HepG2 (cell line): ENCODE measurements around the gene NTM. TPM values are rescaled to one million over a fixed set of nuclear protein-coding genes. Genes with fewer than 3 reads are reported as not detected.

Source experiments
- ATAC-seq: fragments of 200-7000 bp; cut with Tn5 transposase; 3 replicates; pipeline ENCODE4 v1.9.1; 2020; ENCODE audit warnings: mild to moderate bottlenecking, moderate library complexity
- BruUV-seq: library from RNA; stranded (reverse); fragments of 400-500 nt; replicated peaks from 2 replicates; lab custom pipeline; 2021; lab: Mats Ljungman, UMichigan
- CTCF ChIA-PET: fragments of 300-600 bp; formaldehyde crosslinking; extraction: SDS; loops from one replicate; lab custom pipeline; 2021; ENCODE audit warnings: low total read pairs, inconsistent platforms, low intra/inter-chr PET ratio; lab: Yijun Ruan, JAX
- POLR2A ChIA-PET: fragments of 350-600 bp; sonication (Branson Sonifier 250); formaldehyde crosslinking; loops from one replicate; lab custom pipeline; 2020; ENCODE audit warnings: antibody characterized with exemption, inconsistent platforms; lab: Yijun Ruan, JAX
- DNase-seq: peaks from one replicate; pipeline ENCODE4 v3.0.0-alpha.2; 2015; ENCODE audit warnings: low spot score
- FAIRE-seq: peaks from 3 replicates; lab custom pipeline; 2011; peaks lifted over from hg19 to GRCh38; lab: Jason Lieb, UNC
- H2AFZ ChIP-seq: one replicate; pipeline ENCODE4 v1.6.1; 2011; ENCODE audit warnings: low read length, inconsistent platforms
- H3K27ac ChIP-seq: fragments of 300-600 bp; 3 replicates; pipeline ENCODE4 v1.8.0; 2011; ENCODE audit warnings: mixed run types, mild to moderate bottlenecking, mixed read lengths, low read length, inconsistent platforms; ENCODE audit not compliant: insufficient read depth; ENCODE audit errors: extremely low read length
- H3K27me3 ChIP-seq, 2 experiments: fragments of 200-600 bp in 1 of 2; 2 replicates in 1 of 2; 3 replicates in 1 of 2; pipeline versions ENCODE4 v1.6.0 to v1.8.0; 2011; ENCODE audit warnings: low read length in 2 of 2, mild to moderate bottlenecking in 2 of 2, moderate library complexity in 2 of 2, inconsistent platforms in 1 of 2; ENCODE audit not compliant: insufficient read depth in 2 of 2, control insufficient read depth in 1 of 2
- H3K36me3 ChIP-seq, 2 experiments: fragments of 200-600 bp in 1 of 2; replicated peaks in 1 of 2; 2 replicates in 1 of 2; 3 replicates in 1 of 2; pipeline versions ENCODE4 v1.5.1 to v1.8.0; 2011; ENCODE audit warnings: low read length in 2 of 2, inconsistent platforms in 1 of 2; ENCODE audit not compliant: insufficient read depth in 2 of 2, control insufficient read depth in 1 of 2
- H3K4me1 ChIP-seq: 2 replicates; pipeline ENCODE4 v1.5.1; 2012; ENCODE audit warnings: low read length, inconsistent platforms; ENCODE audit not compliant: insufficient read depth
- H3K4me2 ChIP-seq: 2 replicates; pipeline ENCODE4 v1.6.0; 2011; ENCODE audit warnings: low read depth, low read length, inconsistent platforms
- H3K4me3 ChIP-seq, 3 experiments: fragments of 200-600 bp in 1 of 3; sonication (generic), shearing (Covaris generic) in 1 of 3; replicated peaks in 1 of 3; 2 replicates each; pipeline ENCODE4 v1.5.1; 2011 to 2016; ENCODE audit warnings: low read length in 3 of 3, inconsistent platforms in 2 of 3, low read depth in 2 of 3, mild to moderate bottlenecking in 2 of 3, control low read depth in 1 of 3, mixed read lengths in 1 of 3; ENCODE audit not compliant: insufficient read depth in 1 of 3
- H3K79me2 ChIP-seq: one replicate; pipeline ENCODE4 v1.6.1; 2011; ENCODE audit warnings: low read length, inconsistent platforms; ENCODE audit not compliant: insufficient read depth
- H3K9ac ChIP-seq: 2 replicates; pipeline ENCODE4 v1.6.0; 2011; ENCODE audit warnings: mild to moderate bottlenecking, low read depth, low read length, inconsistent platforms; ENCODE audit not compliant: insufficient read depth
- H3K9me3 ChIP-seq: 2 replicates; pipeline ENCODE4 v1.5.1; 2012; ENCODE audit warnings: mild to moderate bottlenecking, low read length
- H4K20me1 ChIP-seq: 2 replicates; pipeline ENCODE4 v1.6.0; 2011; ENCODE audit warnings: inconsistent platforms, mild to moderate bottlenecking, low read length, moderate library complexity; ENCODE audit not compliant: insufficient read depth
- ARNTL ChIP-seq: sonication (generic); formaldehyde crosslinking; IDR thresholded peaks from 2 replicates; pipeline ENCODE4 v1.4.0; 2020; ENCODE audit warnings: mild to moderate bottlenecking, missing genetic modification reagents
- GABPA ChIP-seq, 2 experiments: IDR thresholded peaks; 2 replicates each; pipeline ENCODE4 v1.6.1; 2011 to 2016; ENCODE audit warnings: low read depth in 2 of 2, low read length in 1 of 2, missing biosample characterization in 1 of 2, missing genetic modification characterization in 1 of 2
- GFI1 ChIP-seq: sonication (generic); formaldehyde crosslinking; IDR thresholded peaks from 2 replicates; pipeline ENCODE4 v1.5.0; 2020; ENCODE audit warnings: missing genetic modification reagents, mild to moderate bottlenecking, borderline replicate concordance
- NFIB ChIP-seq: sonication (generic); formaldehyde crosslinking; IDR thresholded peaks from 2 replicates; pipeline ENCODE4 v1.9.0; 2021; ENCODE audit warnings: missing genetic modification reagents, mild to moderate bottlenecking, borderline replicate concordance
- SOX13 ChIP-seq, 3 experiments: fragments of 450-650 bp in 1 of 3; sonication (generic) in 1 of 3; formaldehyde crosslinking in 1 of 3; IDR thresholded peaks in 2 of 3; conservative IDR thresholded peaks in 1 of 3; 2 replicates each; pipeline versions ENCODE4 v1.5.0 to v1.6.1; 2016 to 2020; ENCODE audit warnings: antibody characterized with exemption in 1 of 3, mild to moderate bottlenecking in 1 of 3, missing compliant biosample characterization in 1 of 3, missing genetic modification reagents in 1 of 3, moderate library complexity in 1 of 3
- ZNF33B ChIP-seq: sonication (generic); formaldehyde crosslinking; IDR thresholded peaks from 2 replicates; pipeline ENCODE4 v1.5.1; 2020; ENCODE audit warnings: mild to moderate bottlenecking, missing genetic modification reagents
- ZNF350 ChIP-seq: sonication (generic); formaldehyde crosslinking; IDR thresholded peaks from 2 replicates; pipeline ENCODE4 v1.4.0; 2020; ENCODE audit warnings: mild to moderate bottlenecking, low read depth, missing genetic modification reagents, borderline replicate concordance
- ZNF850 ChIP-seq: sonication (generic); formaldehyde crosslinking; conservative IDR thresholded peaks from 2 replicates; pipeline ENCODE4 v1.9.0; 2021; ENCODE audit warnings: mild to moderate bottlenecking, missing genetic modification reagents
- ZSCAN31 ChIP-seq: sonication (generic); formaldehyde crosslinking; IDR thresholded peaks from 2 replicates; pipeline ENCODE4 v1.5.0; 2020; ENCODE audit warnings: low read depth, mild to moderate bottlenecking, missing genetic modification reagents
- ZSCAN9 ChIP-seq: IDR thresholded peaks from 2 replicates; pipeline ENCODE4 v1.6.1; 2016; ENCODE audit warnings: borderline replicate concordance
- WGBS: methylation state at CpG from one replicate; pipeline ENCODE4 v1.1.6; 2017; ENCODE audit warnings: low lambda C conversion rate; 5-methylcytosine and 5-hydroxymethylcytosine counted together
- in situ Hi-C: cut with HindIII; loops from 2 replicates; pipeline ENCODE4 v1.10.0; 2017; ENCODE audit warnings: low pct_unique_long_range_greater_than_20kb; ENCODE audit not compliant: extremely low pct_ligation_motif_present
- intact Hi-C: fragments of 100-400 bp; cut with micrococcal nuclease; formaldehyde crosslinking; loops from one replicate; pipeline ENCODE4 v1.10.0; 2022; ENCODE audit not compliant: unreplicated experiment
- polyA plus RNA-seq, 8 experiments: library from polyadenylated mRNA; depleted of rRNA in 3 of 8; stranded (reverse) in 7 of 8; unstranded in 1 of 8; fragments of >200 nt; fragmentation: Illumina TruSeq in 4 of 8; extraction: Trizol in 4 of 8; gene quantifications; 2 replicates each; pipeline versions ENCODE4 v1.2.1 to v1.2.3, GENCODE V29; 2011 to 2016; ENCODE audit warnings: low read depth in 4 of 8, missing spikeins in 1 of 8, mixed read lengths in 1 of 8; ENCODE audit not compliant: insufficient read depth in 1 of 8
- total RNA-seq, 5 experiments: library from RNA; depleted of rRNA; stranded (reverse); fragments of >200 nt; fragmentation: Illumina TruSeq; extraction: Trizol; gene quantifications; 2 replicates each; pipeline ENCODE4 v1.2.3, GENCODE V29; 2016; ENCODE audit warnings: low read depth in 1 of 5
- TF ChIP-seq, protein P1 (sequence below): IDR thresholded peaks from 2 replicates; pipeline ENCODE4 v1.6.1; 2016; ENCODE audit warnings: missing compliant biosample characterization, missing genetic modification reagents, borderline replicate concordance
- TF ChIP-seq, protein P2 (sequence below): sonication (generic); formaldehyde crosslinking; IDR thresholded peaks from 2 replicates; pipeline ENCODE4 v1.4.0; 2020; ENCODE audit warnings: missing genetic modification reagents, borderline replicate concordance
- TF ChIP-seq, protein P3 (sequence below): IDR thresholded peaks from 2 replicates; pipeline ENCODE4 v1.6.1; 2018; ENCODE audit warnings: missing genetic modification reagents, mild to moderate bottlenecking, missing compliant biosample characterization
- TF ChIP-seq, protein P4 (sequence below): sonication (generic); formaldehyde crosslinking; IDR thresholded peaks from 2 replicates; pipeline ENCODE4 v1.4.0; 2020; ENCODE audit warnings: missing genetic modification reagents, borderline replicate concordance
- TF ChIP-seq, protein P5 (sequence below): sonication (generic); formaldehyde crosslinking; IDR thresholded peaks from 2 replicates; pipeline ENCODE4 v1.4.0; 2020; ENCODE audit warnings: mild to moderate bottlenecking, missing genetic modification reagents

NTM gene
- total and polyA plus RNA-seq, 2 of the 13 experiments (the other 11 are each of a cell fraction or from before 2014, with no cell fraction given) = not detected

DNA sequence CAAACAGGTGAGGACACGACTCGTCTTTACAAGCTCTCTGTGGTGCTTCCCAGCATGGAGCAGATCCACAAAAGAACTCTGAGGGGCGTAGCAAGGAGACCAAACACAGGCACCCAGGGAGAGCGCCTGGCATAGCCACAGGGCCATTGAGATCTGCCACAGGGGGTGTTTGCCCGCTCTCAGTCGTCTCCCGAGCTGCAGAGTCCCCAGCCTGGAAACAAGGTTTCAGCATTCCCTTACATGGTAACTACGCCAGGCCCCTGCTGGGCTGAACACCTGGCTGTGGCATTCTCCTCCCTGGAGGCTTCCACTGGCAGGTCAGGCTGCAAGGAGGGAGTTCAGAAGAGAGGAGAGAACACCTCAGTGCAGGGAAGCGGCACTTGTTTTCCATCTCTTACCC lies 962.1 kb downstream of the NTM start:
- Histone ChIP-seq H3K27me3 (no peaks in the 10 kb centered on the region), H3K27ac (no peak overlapping the region), H3K9me3 (0 out of 2 replicates have a peak, but pooled peaks cover 6% of the 10 kb centered on the region), H4K20me1 (no peaks in the 10 kb centered on the region), H3K79me2 (no peaks in the 10 kb centered on the region), H3K9ac (no peak overlapping the region), H3K4me3 (no peak overlapping the region), H2AFZ (no peak overlapping the region), H3K4me2 (no peak overlapping the region), H3K36me3 (no peaks in the 10 kb centered on the region), H3K4me1 (no peaks in the 10 kb centered on the region)
- BruUV-seq = no TSS peak
- 13% methylated on average over 5 of the region's 9 CpGs for WGBS
- ChIA-PET POLR2A (no interaction called here), CTCF (no interaction called here)
- FAIRE-seq = no peak
- DNase-seq = no peak
- intact Hi-C loops (no loop called here), in situ Hi-C loops (no loop called here)
- ATAC-seq = no peak
- TF ChIP-seq NFIB (CRISPR knock-in tag) (no peak), GABPA (IDR thresholded peaks at IDR 0.05; ENCODE audit: low read depth, low read length) (no peak), GABPA (CRISPR knock-in tag; IDR thresholded peaks at IDR 0.05; ENCODE audit: low read depth) (no peak), ARNTL (no peak), ZSCAN9 (CRISPR knock-in tag) (no peak), ZNF350 (no peak), ZNF850 (CRISPR knock-in tag) (no peak), ZSCAN31 (CRISPR knock-in tag) (no peak), SOX13 (IDR thresholded peaks at IDR 0.05) (no peak), SOX13 (CRISPR knock-in tag; conservative IDR thresholded peaks at IDR 0.05 in 1 of 2, IDR thresholded peaks at IDR 0.05 in 1 of 2) (no peak), GFI1 (CRISPR knock-in tag) (no peak), ZNF33B (CRISPR knock-in tag) (no peak)
- TF ChIP-seq, protein P1, sequence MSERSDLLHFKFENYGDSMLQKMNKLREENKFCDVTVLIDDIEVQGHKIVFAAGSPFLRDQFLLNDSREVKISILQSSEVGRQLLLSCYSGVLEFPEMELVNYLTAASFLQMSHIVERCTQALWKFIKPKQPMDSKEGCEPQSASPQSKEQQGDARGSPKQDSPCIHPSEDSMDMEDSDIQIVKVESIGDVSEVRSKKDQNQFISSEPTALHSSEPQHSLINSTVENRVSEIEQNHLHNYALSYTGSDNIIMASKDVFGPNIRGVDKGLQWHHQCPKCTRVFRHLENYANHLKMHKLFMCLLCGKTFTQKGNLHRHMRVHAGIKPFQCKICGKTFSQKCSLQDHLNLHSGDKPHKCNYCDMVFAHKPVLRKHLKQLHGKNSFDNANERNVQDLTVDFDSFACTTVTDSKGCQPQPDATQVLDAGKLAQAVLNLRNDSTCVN = no peak
- TF ChIP-seq, protein P2, sequence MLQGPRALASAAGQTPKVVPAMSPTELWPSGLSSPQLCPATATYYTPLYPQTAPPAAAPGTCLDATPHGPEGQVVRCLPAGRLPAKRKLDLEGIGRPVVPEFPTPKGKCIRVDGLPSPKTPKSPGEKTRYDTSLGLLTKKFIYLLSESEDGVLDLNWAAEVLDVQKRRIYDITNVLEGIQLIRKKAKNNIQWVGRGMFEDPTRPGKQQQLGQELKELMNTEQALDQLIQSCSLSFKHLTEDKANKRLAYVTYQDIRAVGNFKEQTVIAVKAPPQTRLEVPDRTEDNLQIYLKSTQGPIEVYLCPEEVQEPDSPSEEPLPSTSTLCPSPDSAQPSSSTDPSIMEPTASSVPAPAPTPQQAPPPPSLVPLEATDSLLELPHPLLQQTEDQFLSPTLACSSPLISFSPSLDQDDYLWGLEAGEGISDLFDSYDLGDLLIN (CRISPR knock-in tag) = no peak
- TF ChIP-seq, protein P3, sequence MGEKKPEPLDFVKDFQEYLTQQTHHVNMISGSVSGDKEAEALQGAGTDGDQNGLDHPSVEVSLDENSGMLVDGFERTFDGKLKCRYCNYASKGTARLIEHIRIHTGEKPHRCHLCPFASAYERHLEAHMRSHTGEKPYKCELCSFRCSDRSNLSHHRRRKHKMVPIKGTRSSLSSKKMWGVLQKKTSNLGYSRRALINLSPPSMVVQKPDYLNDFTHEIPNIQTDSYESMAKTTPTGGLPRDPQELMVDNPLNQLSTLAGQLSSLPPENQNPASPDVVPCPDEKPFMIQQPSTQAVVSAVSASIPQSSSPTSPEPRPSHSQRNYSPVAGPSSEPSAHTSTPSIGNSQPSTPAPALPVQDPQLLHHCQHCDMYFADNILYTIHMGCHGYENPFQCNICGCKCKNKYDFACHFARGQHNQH (CRISPR knock-in tag) = no peak
- TF ChIP-seq, protein P4, sequence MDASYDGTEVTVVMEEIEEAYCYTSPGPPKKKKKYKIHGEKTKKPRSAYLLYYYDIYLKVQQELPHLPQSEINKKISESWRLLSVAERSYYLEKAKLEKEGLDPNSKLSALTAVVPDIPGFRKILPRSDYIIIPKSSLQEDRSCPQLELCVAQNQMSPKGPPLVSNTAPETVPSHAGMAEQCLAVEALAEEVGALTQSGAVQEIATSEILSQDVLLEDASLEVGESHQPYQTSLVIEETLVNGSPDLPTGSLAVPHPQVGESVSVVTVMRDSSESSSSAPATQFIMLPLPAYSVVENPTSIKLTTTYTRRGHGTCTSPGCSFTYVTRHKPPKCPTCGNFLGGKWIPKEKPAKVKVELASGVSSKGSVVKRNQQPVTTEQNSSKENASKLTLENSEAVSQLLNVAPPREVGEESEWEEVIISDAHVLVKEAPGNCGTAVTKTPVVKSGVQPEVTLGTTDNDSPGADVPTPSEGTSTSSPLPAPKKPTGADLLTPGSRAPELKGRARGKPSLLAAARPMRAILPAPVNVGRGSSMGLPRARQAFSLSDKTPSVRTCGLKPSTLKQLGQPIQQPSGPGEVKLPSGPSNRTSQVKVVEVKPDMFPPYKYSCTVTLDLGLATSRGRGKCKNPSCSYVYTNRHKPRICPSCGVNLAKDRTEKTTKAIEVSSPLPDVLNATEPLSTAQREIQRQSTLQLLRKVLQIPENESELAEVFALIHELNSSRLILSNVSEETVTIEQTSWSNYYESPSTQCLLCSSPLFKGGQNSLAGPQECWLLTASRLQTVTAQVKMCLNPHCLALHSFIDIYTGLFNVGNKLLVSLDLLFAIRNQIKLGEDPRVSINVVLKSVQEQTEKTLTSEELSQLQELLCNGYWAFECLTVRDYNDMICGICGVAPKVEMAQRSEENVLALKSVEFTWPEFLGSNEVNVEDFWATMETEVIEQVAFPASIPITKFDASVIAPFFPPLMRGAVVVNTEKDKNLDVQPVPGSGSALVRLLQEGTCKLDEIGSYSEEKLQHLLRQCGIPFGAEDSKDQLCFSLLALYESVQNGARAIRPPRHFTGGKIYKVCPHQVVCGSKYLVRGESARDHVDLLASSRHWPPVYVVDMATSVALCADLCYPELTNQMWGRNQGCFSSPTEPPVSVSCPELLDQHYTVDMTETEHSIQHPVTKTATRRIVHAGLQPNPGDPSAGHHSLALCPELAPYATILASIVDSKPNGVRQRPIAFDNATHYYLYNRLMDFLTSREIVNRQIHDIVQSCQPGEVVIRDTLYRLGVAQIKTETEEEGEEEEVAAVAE (CRISPR knock-in tag) = no peak
- TF ChIP-seq, protein P5, sequence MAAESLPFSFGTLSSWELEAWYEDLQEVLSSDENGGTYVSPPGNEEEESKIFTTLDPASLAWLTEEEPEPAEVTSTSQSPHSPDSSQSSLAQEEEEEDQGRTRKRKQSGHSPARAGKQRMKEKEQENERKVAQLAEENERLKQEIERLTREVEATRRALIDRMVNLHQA = no peak
